Lung (tissue), 12 donors: ENCODE data around the gene CELSR1. TPM values are rescaled to one million over a fixed set of nuclear protein-coding genes. Genes with fewer than 3 reads are reported as not detected.
"Not testable (repeated sequence)": the region's sequence is repeated elsewhere in the genome, so short reads cannot be mapped to it uniquely, and the experiment has no call there.

Experiments
- ATAC-seq: fragments of 200-7000 bp; cut with Tn5 transposase; one replicate; pipeline ENCODE4 v1.9.1; 2020; ENCODE audit warnings: moderate number of reproducible peaks; ENCODE audit not compliant: insufficient read depth, low FRiP score
- DNase-seq, 3 donors: peaks; one replicate each; pipeline ENCODE4 v3.0.0-alpha.2; 2013 to 2017
- H3K27ac ChIP-seq, 2 donors: one replicate each; pipeline ENCODE4 v1.5.1; 2013; ENCODE audit warnings: mild to moderate bottlenecking in 2 of 2, moderate library complexity in 2 of 2, control low read depth in 1 of 2, inconsistent platforms in 1 of 2, low read depth in 1 of 2, low read length in 1 of 2
- H3K27me3 ChIP-seq, 3 donors: one replicate each; pipeline ENCODE4 v1.5.1; 2013; ENCODE audit warnings: low read length in 2 of 3; ENCODE audit not compliant: control insufficient read depth in 3 of 3, insufficient read depth in 3 of 3
- H3K36me3 ChIP-seq, 4 donors: one replicate each; pipeline ENCODE4 v1.5.1; 2013; ENCODE audit warnings: low read length in 4 of 4, mild to moderate bottlenecking in 1 of 4, moderate library complexity in 1 of 4; ENCODE audit not compliant: control insufficient read depth in 4 of 4, insufficient read depth in 4 of 4
- H3K4me1 ChIP-seq, 5 donors: one replicate each; pipeline ENCODE4 v1.5.1; 2013; ENCODE audit warnings: low read length in 5 of 5, mild to moderate bottlenecking in 2 of 5, moderate library complexity in 1 of 5; ENCODE audit not compliant: control insufficient read depth in 5 of 5, insufficient read depth in 5 of 5
- H3K4me3 ChIP-seq: one replicate; pipeline ENCODE4 v1.5.1; 2013; ENCODE audit warnings: mild to moderate bottlenecking, control low read depth, moderate library complexity
- H3K9ac ChIP-seq, 2 donors: one replicate each; pipeline ENCODE4 v1.5.1; 2013; ENCODE audit warnings: low read length in 2 of 2, control low read depth in 1 of 2; ENCODE audit not compliant: insufficient read depth in 1 of 2
- H3K9me3 ChIP-seq, 4 donors: one replicate each; pipeline ENCODE4 v1.5.1; 2013; ENCODE audit warnings: low read length in 3 of 4, mild to moderate bottlenecking in 1 of 4, moderate library complexity in 1 of 4; ENCODE audit not compliant: control insufficient read depth in 4 of 4, insufficient read depth in 3 of 4
- WGBS, 2 donors: extraction: QIAGEN DNeasy Blood & Tissue Kit; methylation state at CpG; one replicate each; pipeline ENCODE4 v1.1.7; 2013; 5-methylcytosine and 5-hydroxymethylcytosine counted together
- polyA plus RNA-seq, 2 donors: library from polyadenylated mRNA; stranded (reverse); fragments of 200-250 nt; gene quantifications; one replicate each; pipeline ENCODE4 v1.2.1, GENCODE V29; 2013
- total RNA-seq, 2 donors: library from RNA; depleted of rRNA in 1 of 2; stranded (reverse); fragments of >200 nt in 1 of 2; gene quantifications; one replicate each; pipeline ENCODE4 v1.2.1, GENCODE V29; 2014 to 2021
- TF ChIP-seq, protein P1 (sequence below): IDR thresholded peaks from 2 replicates; pipeline ENCODE4 v1.5.1; 2012; ENCODE audit warnings: mild to moderate bottlenecking; ENCODE audit errors: control extremely low read depth, extremely low read depth
- donor health status: control.
- donor health status: control.
- donor health status: Bipolar disorder and iron deficiency.
- donor health status: healthy.
- donor health status: DM: yes; HTN: yes; CAD: no.

The CELSR1 gene
- total and polyA plus RNA-seq, 4 donors = 14.0 to 65.9 (median 32.7) TPM

DNA sequence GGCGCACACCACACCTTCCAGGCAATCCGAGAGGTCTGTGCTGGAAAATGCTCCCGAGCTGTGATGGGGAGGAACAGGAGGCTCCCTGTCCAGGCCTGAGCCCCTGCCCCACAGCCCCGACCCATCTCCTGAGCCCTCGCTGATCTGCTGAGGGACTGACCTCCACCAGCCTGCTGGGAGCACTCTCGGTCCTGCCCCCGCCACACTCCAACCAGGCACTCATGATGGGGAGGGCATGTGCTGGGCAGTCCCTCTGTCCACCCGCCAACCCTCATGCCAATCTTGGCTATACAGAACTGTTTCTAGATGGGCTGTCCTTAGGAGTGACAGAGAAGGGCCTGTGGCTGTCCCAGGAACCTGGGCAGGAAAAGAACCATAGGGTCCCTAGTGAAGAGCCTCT lies 131.1 kb downstream of the CELSR1 start:
- no peaks in the 10 kb centered on the region for H3K4me1 ChIP-seq

DNA sequence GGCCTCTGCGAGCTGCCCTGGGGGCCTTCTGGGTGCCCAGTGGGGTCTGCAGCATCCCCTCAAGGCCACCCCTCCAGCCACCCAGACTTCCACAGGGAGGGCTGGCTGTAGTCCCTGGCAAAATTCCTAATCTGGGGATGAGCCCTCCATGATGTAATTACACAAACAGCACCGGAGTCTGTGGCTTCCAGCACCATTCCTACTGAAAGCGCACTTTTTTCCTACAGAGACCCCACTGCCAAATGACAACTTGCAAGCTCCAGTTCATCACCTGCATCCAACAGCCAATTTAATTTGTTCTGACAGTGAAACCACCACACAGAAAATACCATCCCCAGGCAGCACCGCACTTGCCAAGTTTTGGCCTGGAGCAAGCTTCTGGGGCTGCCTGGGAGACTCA lies 131.5 kb downstream of the CELSR1 start:
- DNase-seq (no peak), ATAC-seq (no peak)
- no peaks in the 10 kb centered on the region for H3K4me1 ChIP-seq
- TF ChIP-seq, protein P1, sequence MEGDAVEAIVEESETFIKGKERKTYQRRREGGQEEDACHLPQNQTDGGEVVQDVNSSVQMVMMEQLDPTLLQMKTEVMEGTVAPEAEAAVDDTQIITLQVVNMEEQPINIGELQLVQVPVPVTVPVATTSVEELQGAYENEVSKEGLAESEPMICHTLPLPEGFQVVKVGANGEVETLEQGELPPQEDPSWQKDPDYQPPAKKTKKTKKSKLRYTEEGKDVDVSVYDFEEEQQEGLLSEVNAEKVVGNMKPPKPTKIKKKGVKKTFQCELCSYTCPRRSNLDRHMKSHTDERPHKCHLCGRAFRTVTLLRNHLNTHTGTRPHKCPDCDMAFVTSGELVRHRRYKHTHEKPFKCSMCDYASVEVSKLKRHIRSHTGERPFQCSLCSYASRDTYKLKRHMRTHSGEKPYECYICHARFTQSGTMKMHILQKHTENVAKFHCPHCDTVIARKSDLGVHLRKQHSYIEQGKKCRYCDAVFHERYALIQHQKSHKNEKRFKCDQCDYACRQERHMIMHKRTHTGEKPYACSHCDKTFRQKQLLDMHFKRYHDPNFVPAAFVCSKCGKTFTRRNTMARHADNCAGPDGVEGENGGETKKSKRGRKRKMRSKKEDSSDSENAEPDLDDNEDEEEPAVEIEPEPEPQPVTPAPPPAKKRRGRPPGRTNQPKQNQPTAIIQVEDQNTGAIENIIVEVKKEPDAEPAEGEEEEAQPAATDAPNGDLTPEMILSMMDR = no peak
- H3K9ac ChIP-seq = no peak overlapping the region
- H3K36me3 ChIP-seq = no peaks in the 10 kb centered on the region
- H3K9me3 ChIP-seq = no peaks in the 10 kb centered on the region
- H3K4me3 ChIP-seq = no peak overlapping the region
- H3K27ac ChIP-seq = no peak overlapping the region
- no peaks in the 10 kb centered on the region for H3K27me3 ChIP-seq
- WGBS, 2 donors = 92 to 93% methylated on average over 4 of the region's 4 CpGs

More for the DNA sequence above, 131.1 kb downstream of the CELSR1 start:
- 86 to 89% methylated on average over 8 of the region's 8 CpGs for whole genome bisulfite sequencing, 2 donors
- TF ChIP-seq, protein P1 = no peak
- no peaks in the 10 kb centered on the region for H3K27me3 ChIP-seq
- H3K27ac ChIP-seq = no peak overlapping the region
- no peak overlapping the region for H3K4me3 ChIP-seq
- peaks cover 0 to 2% (median 0%) of the 10 kb centered on the region in 4 donors for H3K36me3 ChIP-seq
- H3K9me3 ChIP-seq = no peaks in the 10 kb centered on the region
- no peak overlapping the region for H3K9ac ChIP-seq
- DNase-seq = no peak
- no peak for ATAC-seq

DNA sequence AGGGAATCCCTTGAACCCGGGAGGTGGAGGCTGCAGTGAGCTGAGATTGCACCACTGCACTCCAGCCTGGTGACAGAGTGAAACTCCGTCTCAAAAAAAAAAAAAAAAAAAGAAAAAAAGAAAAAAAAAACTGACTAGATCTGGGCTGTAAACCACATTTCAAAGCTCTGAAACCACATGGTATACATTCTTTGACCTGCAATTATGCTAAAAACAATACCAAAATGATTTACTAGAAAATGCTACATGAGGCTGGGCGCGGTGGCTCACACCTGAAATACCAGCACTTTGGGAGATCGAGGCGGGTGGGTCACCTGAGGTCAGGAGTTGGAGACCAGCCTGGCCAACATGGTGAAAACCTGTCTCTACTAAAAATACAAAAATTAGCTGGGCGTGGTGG lies 133.5 kb downstream of the CELSR1 start:
- not testable (repeated sequence) for H3K36me3 ChIP-seq, H3K27ac ChIP-seq, H3K9me3 ChIP-seq, DNase-seq, H3K4me3 ChIP-seq, H3K4me1 ChIP-seq, H3K9ac ChIP-seq, ATAC-seq, H3K27me3 ChIP-seq
- WGBS, 2 donors = 83 to 88% methylated on average over 7 of the region's 7 CpGs

DNA sequence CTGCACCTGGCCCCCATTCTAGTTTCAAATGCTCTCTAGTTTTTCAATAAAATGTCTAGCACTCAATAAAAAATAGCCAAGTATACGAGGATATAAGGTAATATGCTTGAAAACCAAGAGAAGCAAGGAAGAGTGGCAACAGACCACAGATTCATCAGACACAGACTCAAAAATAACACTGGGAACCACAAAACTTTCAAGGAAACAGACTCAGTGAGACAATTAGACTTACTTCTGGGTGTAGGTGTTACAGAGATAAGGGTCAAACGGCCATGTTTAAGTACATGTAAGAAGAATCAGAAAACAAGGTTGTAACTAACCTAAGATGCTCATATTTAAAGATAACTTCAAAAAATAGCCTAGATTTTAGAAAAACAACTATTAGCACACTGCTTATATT lies 134.9 kb downstream of the CELSR1 start:
- ATAC-seq (no peak), DNase-seq (no peak)
- no peaks in the 10 kb centered on the region for H3K27me3 ChIP-seq
- no peak overlapping the region for H3K9ac ChIP-seq
- H3K36me3 ChIP-seq = peaks cover 0 to 13% (median 0%) of the 10 kb centered on the region in 4 donors
- H3K4me1 ChIP-seq = no peaks in the 10 kb centered on the region
- no peak overlapping the region for H3K4me3 ChIP-seq
- H3K9me3 ChIP-seq = no peaks in the 10 kb centered on the region
- TF ChIP-seq, protein P1 = no peak
- whole genome bisulfite sequencing, 2 donors = 75 to 79% methylated on average over 2 of the region's 2 CpGs
- no peak overlapping the region for H3K27ac ChIP-seq
